ENCODE measurements around the gene SNX1.
"Not testable (repeated sequence)": the region's sequence is repeated elsewhere in the genome, so short reads cannot be mapped to it uniquely, and the experiment has no call there.

SNX1 gene

GRCh38 chr15:64117759-64118487 lies 22.1 kb downstream of the SNX1 start:
- no peak for DNase-seq

- not testable (repeated sequence) for DNase-seq
Measured at GRCh38 chr15:64120322-64120721, 24.5 kb downstream of the SNX1 start.

GRCh38 chr15:64121614-64122013 lies 25.8 kb downstream of the SNX1 start:
- DNase-seq: no peak

GRCh38 chr15:64122444-64122843 lies 26.7 kb downstream of the SNX1 start:
- DNase-seq: no peak

GRCh38 chr15:64122936-64123351 lies 27.2 kb downstream of the SNX1 start:
- no peak for DNase-seq

- DNase-seq: no peak
Measured at GRCh38 chr15:64125978-64126377, 30.2 kb downstream of the SNX1 start.

GRCh38 chr15:64127521-64128270 lies 31.9 kb downstream of the SNX1 start:
- DNase-seq: no peak

- DNase-seq: no peak
Measured at GRCh38 chr15:64130159-64130558, 34.4 kb downstream of the SNX1 start.

GRCh38 chr15:64131547-64131946 lies 35.8 kb downstream of the SNX1 start:
- DNase-seq: no peak

- no peak for DNase-seq
Measured at GRCh38 chr15:64132217-64132616, 36.4 kb downstream of the SNX1 start.

- DNase-seq: no peak
Measured at GRCh38 chr15:64133623-64134344, 38.0 kb downstream of the SNX1 start.

GRCh38 chr15:64134345-64134829 lies 38.6 kb downstream of the SNX1 start:
- DNase-seq: no peak

- no peak for DNase-seq
Measured at GRCh38 chr15:64136347-64136746, 40.6 kb downstream of the SNX1 start.

- DNase-seq: no peak
Measured at GRCh38 chr15:64137226-64137833, 41.5 kb downstream of the SNX1 start.

GRCh38 chr15:64138331-64138941 lies 42.7 kb downstream of the SNX1 start:
- peak; percentile 59 for DNase-seq

GRCh38 chr15:64141798-64142512 lies 46.2 kb downstream of the SNX1 start:
- no peak for DNase-seq

GRCh38 chr15:64143276-64143675 lies 47.5 kb downstream of the SNX1 start:
- DNase-seq: no peak

- DNase-seq: peak; percentile 55
Measured at GRCh38 chr15:64144192-64144564, 48.4 kb downstream of the SNX1 start.

- DNase-seq: no peak
Measured at GRCh38 chr15:64144565-64145281, 48.9 kb downstream of the SNX1 start.

GRCh38 chr15:64146041-64146440 lies 50.3 kb downstream of the SNX1 start:
- DNase-seq: no peak

GRCh38 chr15:64146520-64146884 lies 50.7 kb downstream of the SNX1 start:
- no peak for DNase-seq

Data from activated effector memory CD4-positive, alpha-beta T cell treated with anti-CD3 and anti-CD28 coated beads, Interleukin-2, amount 50 U/mL, for 16 hours (primary cell).